Activated CD4-positive, alpha-beta T cell treated with anti-CD3 and anti-CD28 coated beads, Interleukin-2, Interleukin-6, amounts not matched to agents 100 ng/mL and 50 ng/mL, durations not matched to agents 16 hours and 8 hours (primary cell): ENCODE data around the gene SSC5D.
"Not testable (repeated sequence)": the region's sequence is repeated elsewhere in the genome, so short reads cannot be mapped to it uniquely, and the experiment has no call there.

Experiments used
- DNase-seq: peaks from one replicate; pipeline ENCODE4 v3.0.0-alpha.2; 2020

SSC5D gene

GRCh38 chr19:55508120-55508519 lies 19.9 kb downstream of the SSC5D start:
- no peak for DNase-seq

GRCh38 chr19:55516878-55517620 lies 28.8 kb downstream of the SSC5D start:
- peak; percentile 95 for DNase-seq

GRCh38 chr19:55519451-55520311 lies 31.4 kb downstream of the SSC5D start:
- DNase-seq = no peak

- DNase-seq = no peak
Measured at GRCh38 chr19:55520691-55521292, 32.6 kb downstream of the SSC5D start.

- no peak for DNase-seq
Measured at GRCh38 chr19:55525289-55526101, 37.3 kb downstream of the SSC5D start.

- no peak for DNase-seq
Measured at GRCh38 chr19:55526216-55527196, 38.3 kb downstream of the SSC5D start.

GRCh38 chr19:55527197-55528029 lies 39.2 kb downstream of the SSC5D start:
- DNase-seq = no peak

- DNase-seq = no peak
Measured at GRCh38 chr19:55528030-55528803, 40.0 kb downstream of the SSC5D start.

GRCh38 chr19:55529636-55530234 lies 41.5 kb downstream of the SSC5D start:
- DNase-seq = no peak

GRCh38 chr19:55530996-55531395 lies 42.8 kb downstream of the SSC5D start:
- no peak for DNase-seq

GRCh38 chr19:55534280-55534679 lies 46.0 kb downstream of the SSC5D start:
- not testable (repeated sequence) for DNase-seq

- DNase-seq = no peak
Measured at GRCh38 chr19:55535173-55535964, 47.1 kb downstream of the SSC5D start.

GRCh38 chr19:55535965-55536350 lies 47.7 kb downstream of the SSC5D start:
- no peak for DNase-seq

GRCh38 chr19:55536366-55536765 lies 48.1 kb downstream of the SSC5D start:
- no peak for DNase-seq

- DNase-seq = no peak
Measured at GRCh38 chr19:55536951-55537740, 48.9 kb downstream of the SSC5D start, which contains the start of gene SBK2. SBK2 (minus strand) TSS chr19:55537133; CDS start chr19:55536294, 839 bp downstream.

GRCh38 chr19:55537741-55538111 lies 49.5 kb downstream of the SSC5D start:
- no peak for DNase-seq

- no peak for DNase-seq
Measured at GRCh38 chr19:55538132-55538531, 49.9 kb downstream of the SSC5D start.
